HG02642 (cell line): ENCODE results near the gene DDX1.
"Not testable (repeated sequence)": the region's sequence is repeated elsewhere in the genome, so short reads cannot be mapped to it uniquely, and the experiment has no call there.

Experiments
- ATAC-seq: cut with Tn5 transposase; IDR thresholded peaks from one replicate; pipeline ENCODE4 v1.9.1; 2021; ENCODE audit warnings: mild to moderate bottlenecking; ENCODE audit not compliant: unreplicated experiment, poor library complexity

The DDX1 gene

DNA sequence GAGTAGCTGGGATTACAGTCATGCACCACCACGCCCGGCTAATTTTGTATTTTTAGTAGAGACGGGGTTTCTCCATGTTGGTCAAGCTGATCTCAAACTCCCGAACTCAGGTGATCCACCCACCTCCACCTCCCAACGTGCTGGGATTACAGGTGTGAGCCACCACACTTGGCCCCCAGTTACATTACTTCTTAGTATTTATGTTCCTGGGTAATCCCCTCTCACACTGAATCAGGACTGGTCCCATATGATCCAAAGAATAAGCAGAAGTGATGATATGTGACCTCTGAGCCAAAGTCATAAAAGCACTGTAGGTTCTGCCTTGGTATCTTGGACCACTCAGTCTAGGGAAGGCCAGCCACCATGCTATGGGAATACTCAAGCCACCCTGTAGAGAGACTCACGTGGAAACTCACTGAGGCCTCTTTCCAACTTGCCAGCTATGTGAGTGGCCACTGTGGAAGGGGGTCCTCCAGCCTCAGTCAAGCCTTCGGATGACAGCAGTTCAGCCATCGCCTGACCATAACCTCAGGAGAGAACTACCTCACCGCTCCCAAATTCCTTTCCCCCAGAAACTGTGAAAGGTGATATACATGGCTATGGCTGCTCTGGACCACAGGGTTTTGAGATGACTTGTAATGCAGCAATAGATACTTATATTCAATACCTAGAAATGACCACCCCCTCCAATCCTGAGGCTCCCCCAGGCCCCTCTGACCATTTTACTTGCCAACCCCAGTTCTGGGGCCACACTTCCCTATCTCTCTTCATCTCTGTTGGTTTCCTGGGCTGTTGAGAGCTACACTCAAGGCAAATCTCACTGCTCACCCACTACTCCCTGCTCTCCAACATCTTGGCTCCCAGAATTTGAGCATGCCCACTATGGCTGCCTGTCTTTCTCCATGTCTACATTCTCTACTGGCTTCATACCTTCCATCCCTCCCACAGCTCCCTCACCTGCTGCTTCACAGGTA, 80.5 kb downstream of the DDX1 start:
- no peak for ATAC-seq

DNA sequence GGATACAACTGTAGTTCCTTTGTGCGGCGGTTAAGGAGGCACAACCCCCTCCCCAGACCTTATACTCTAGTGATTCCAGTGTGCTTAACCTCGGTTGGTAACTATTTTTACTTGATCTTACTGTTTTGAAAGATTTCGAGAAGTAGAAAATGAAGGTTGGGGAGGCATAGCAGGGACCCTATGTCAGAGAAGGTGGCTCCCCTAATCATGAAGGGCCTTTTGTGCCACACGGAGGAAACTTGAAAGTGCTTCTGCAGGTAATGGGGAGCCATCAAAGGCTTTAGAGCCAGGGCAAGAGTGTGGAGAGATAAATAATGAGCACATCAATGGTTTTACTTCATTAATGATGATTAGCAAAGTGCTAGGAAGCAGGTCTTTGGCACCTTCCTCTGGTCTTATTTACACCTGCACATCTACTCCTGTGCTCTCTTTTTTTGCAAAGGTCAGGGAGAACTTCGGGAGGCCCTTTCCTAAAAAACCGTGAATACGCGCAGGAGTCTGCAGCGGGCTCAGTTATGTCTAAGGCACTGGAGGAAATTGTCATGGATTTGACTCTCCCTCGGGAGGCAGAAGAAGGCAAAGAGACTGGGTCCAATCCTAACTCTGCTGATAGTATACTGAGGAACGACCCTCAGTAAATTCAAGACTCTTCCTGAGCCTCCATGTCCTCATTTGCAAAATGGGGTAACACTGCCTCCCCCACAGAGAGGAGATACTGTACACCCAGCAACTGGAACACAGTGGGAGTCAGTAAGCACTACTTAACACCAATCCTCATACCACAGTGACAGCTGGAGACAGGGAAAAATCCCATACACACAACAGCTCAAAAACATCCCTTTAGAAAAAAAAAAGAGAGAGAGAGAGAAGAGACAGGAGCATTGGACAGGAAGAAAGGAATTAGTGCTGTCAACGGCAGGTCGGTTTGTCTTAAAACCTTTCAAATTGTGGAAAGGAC, 81.6 kb downstream of the DDX1 start:
- ATAC-seq, result no peak

DNA sequence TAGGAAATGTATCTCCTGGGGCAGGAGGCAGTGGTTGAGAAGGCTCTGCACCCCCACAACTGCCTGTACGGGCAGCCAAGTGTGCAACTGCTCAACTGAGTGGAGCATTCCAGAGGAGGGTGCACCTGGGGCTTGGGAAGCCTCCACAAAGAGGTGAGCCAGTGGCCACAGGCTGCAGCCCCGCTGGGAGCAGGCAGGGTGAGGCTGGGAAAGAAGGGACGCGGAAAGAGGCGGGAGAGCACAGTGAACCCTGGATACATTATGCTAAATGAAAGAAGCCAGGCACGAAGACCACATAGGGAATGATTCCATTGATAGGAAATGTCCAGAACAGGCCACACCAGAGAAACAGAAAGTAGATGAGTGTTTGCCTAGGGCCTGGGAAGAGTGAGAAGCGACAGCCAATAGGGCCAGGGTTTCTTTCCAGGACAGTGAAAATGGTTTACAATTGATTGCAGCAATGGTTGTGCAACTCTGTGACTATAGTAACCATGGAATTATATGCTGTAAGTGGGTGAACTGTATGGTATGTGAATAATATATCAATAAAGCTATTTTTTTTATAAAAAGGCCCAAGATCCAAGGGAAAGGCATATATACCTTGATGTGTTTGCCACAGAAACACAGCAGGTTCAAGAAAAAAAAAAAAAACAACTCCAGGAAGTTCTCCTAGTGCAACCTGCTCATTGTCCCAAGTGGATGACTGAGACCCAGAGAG, 82.4 kb downstream of the DDX1 start:
- no peak for ATAC-seq

DNA sequence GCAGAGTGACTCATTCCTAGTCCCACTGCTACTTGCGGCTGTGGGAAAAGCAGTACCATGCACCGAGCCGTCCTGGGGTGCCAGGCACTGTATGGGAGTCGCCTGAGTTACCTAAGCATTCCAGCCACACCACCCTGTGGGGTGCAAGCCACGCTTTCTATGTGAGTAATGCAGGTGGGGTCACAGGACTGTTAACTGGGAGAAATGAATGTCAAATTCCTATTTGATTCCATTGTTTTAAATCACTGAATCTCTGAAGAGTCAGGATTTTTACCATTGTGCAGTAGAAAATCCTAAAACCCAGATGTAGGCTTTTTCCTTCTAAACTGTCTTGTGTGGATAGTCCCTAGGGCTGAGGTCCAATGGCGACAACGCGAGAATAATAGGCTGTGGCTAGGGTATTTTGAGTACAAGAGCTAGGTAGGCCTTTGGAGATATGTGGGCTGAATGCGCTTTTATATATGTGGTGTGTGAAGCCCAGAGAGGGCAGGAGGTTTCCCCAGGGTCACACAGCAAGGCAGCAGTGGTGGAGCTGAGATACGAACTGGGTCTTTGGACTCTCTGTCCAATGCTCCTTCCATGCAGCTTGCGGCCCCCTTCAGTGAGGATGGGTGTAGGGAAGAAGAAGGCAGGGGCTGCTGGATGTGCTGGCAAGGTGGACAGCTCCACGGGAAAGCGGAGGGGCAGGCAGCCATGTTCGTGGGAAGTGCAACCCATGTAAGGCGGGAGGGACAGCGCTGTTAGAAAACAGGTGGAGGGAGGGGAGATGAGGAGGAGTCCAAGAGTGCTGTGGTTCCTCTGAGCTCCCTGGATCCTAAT, 83.2 kb downstream of the DDX1 start:
- ATAC-seq, result no peak

DNA sequence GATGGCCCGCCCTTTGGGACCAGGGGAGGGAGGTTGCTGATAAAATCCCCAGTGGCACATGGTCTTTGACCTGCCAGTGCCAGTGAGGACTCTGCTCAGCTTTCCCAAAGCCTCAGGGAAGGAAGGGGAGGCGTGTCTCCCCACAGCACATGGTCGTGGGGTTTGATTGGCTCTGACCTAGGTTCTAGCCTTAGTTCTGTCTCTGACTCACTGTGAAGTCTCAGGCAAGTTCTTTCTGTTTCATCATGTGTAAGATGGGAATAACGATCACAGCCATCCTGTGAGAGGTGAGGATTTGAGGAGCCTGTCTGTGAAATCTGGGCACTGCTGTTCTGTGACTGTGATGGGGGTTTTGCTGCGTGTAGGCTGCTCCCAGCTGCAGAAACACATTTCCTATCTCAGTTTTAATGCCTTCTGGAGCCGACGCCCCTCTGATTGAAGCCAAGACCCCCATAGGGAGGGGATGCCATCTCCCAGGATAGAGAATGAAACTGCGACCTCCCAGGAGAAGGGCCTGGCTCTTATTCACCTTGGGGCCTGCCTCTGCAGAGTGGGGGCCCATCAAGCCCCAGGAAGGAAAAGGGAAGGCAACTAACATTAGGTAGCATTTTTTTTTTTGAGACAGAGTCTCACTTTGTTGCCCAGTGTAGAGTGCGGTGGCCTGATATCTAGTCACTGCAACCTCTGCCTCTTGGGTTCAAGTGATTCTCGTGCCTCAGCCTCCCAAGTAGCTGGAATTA, 84.0 kb downstream of the DDX1 start:
- ATAC-seq, result no peak

DNA sequence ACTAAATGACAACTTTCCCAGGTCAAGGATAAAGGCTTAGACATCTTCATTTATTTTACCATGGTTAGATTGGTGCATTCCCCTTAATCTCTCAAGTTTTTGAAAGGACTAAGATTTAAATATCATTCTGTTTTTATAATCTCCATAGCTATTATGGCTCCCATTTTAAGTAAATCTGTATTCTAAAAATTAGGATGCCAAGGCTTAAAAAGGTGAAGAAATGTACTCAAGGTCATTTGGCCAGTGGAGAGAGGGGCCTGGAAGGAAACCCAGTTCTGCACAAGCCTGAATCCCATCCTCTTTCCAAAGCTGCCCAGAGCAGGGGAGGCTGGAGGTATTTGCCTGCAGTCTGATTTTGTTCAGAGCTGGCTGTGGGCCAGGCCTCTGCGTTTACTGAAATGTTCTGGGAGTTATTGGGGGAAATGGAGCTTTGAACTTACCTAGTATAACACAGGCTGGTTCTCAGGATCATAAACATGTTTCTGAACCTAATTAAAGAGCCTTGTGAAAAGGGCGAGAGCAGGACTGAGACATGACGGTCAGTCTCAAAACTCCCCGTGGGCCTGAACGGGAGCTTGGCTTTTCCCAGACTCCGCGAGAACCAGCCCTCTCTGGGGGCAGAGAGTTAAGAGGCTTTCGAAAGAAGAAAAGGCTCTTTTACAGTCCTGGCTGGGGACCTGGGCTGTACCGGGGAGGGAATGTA, 85.6 kb downstream of the DDX1 start:
- no peak for ATAC-seq

DNA sequence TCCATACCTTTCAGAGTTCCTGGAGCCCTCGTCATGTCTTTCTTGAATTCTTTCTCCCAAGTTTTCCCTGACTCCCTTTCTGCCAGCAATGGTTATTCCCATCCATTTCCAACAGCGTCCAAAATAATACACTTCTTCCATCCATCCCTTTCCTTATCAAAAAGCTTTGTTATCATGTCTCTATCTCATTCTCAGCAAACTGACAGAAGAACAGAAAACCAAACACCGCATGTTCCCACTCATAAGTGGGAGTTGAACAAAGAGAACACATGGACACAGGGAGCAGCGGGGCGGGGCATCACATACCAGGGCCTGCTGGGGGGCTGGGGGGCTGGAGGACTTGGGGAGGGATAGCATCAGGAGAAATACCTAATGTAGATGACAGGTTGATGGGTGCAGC, 86.7 kb downstream of the DDX1 start:
- no peak for ATAC-seq

DNA sequence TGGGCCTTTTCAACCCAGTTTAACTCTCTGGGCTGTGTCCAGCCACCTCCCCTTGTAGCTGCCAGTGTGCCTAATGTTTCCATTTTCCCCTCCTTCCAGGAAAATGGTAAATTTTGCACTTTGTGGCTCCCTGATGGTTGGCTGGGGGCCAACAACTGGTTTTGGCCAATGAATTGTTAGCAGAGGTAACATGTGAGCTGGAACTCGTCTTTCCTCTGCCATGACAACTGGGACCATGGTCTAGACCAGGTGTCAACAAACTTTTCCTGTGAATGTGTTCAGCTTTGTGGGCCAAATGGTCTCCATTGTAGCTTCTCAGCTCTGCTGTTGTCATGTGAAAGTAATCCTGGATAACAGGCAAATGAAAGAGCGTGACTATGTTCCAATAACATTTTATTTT, 87.2 kb downstream of the DDX1 start:
- no peak for ATAC-seq

DNA sequence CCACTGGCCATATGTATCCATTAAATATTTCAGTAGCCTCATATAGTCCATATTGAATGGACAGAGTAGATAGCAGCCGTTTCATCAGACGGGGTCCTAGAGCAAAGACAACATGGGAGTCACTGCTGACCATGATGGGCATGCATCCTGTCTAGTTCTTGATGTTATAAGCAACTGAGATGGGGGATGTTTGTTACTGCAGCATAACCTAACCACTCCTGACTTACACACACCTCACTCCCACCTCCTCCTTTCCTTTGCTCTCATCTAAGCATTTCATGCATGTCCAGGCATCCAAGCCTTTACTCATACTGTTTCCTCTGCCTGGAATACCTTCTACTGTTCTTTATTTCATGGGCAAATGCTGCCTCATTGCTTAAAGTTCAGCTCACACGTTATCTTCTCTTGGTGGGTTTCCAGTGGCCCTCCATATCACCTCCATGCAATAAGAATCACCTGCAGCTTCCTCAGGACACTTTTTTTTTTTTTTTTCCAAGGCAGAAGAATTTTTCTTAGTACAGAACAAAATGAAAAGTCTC, 87.8 kb downstream of the DDX1 start:
- no peak for ATAC-seq

DNA sequence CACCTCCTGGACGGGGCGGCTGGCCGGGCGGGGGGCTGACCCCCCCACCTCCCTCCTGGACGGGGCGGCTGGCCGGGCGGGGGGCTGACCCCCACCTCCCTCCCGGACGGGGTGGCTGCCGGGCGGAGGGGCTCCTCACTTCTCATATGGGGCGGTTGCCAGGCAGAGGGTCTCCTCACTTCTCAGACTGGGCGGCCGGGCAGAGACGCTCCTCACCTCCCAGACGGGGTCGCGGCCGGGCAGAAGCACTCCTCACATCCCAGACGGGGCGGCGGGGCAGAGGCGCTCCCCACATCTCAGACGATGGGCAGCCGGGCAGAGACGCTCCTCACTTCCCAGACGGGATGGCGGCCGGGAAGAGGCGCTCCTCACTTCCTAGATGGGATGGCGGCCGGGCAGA, 88.5 kb downstream of the DDX1 start:
- not testable (repeated sequence) for ATAC-seq
